Epithelial cell of proximal tubule (primary cell): ENCODE results near the gene MAP4K2. TPM values are rescaled to one million over a fixed set of nuclear protein-coding genes. Genes with fewer than 3 reads are reported as not detected.

Source experiments
- DNase-seq: peaks from one replicate; pipeline ENCODE4 v3.0.0-alpha.2; 2011; ENCODE audit warnings: low read depth
- H3K4me3 ChIP-seq: 2 replicates; pipeline ENCODE4 v1.5.1; 2011; ENCODE audit warnings: low read depth, mild to moderate bottlenecking, low read length
- total RNA-seq: library from RNA; depleted of rRNA; stranded (reverse); fragments of >200 nt; gene quantifications from 2 replicates; pipeline ENCODE4 v1.2.3, GENCODE V29; 2015
- TF ChIP-seq, protein P1 (sequence below): conservative IDR thresholded peaks from 2 replicates; pipeline ENCODE4 v1.5.1; 2012; ENCODE audit warnings: low read depth, mild to moderate bottlenecking, low read length

Gene MAP4K2
- total RNA-seq, 1 donor from 2014 or later, result 52.4 TPM

DNA sequence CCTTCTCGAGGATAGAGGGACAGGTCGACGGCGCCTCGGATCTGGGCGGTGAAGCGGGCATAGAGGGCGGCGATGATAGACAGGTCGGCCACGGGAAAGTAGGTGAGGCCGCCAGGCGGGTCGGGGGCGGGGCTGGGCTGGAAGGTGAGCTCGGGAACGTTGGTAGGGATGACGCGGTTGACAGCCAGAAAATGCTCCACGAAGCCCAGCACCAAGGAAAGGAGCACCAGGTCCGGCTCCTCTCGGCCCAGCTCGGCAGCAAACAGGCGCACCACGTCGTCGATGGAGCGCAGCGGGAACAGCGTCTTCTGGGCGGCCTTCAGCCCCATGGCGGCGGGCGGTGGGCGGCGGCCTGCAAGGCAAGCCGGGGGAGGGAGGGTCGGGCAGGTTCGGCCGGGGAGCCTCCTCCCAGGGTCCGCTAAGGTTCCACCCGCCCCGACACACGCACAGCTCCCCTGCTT, 6.8 kb upstream of the MAP4K2 start:
- TF ChIP-seq, protein P1, sequence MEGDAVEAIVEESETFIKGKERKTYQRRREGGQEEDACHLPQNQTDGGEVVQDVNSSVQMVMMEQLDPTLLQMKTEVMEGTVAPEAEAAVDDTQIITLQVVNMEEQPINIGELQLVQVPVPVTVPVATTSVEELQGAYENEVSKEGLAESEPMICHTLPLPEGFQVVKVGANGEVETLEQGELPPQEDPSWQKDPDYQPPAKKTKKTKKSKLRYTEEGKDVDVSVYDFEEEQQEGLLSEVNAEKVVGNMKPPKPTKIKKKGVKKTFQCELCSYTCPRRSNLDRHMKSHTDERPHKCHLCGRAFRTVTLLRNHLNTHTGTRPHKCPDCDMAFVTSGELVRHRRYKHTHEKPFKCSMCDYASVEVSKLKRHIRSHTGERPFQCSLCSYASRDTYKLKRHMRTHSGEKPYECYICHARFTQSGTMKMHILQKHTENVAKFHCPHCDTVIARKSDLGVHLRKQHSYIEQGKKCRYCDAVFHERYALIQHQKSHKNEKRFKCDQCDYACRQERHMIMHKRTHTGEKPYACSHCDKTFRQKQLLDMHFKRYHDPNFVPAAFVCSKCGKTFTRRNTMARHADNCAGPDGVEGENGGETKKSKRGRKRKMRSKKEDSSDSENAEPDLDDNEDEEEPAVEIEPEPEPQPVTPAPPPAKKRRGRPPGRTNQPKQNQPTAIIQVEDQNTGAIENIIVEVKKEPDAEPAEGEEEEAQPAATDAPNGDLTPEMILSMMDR, result no peak
- H3K4me3 ChIP-seq, result peak overlapping the region; percentile 97
- no peak for DNase-seq

DNA sequence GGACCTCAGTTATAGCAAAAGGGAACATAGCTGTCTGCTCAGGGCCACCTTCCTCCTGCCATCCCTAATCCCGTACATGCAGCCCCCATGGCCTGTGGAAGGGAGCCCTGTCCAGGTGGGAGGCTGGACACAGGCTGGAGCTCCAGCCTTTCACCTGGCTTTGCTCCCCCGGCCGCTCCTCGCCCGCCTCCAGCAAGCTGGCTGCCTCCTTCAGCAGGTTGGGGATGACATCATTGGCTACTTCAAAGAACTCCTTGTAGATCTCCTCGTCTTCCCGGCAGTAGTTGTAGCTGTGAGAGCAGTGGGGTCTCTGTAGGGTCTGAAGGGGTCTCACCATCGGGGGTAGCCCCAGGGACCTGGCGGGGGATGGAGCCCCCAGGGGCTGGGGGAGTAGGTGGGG, 2.5 kb upstream of the MAP4K2 start:
- TF ChIP-seq, protein P1, result no peak
- no peak overlapping the region for H3K4me3 ChIP-seq
- no peak for DNase-seq

DNA sequence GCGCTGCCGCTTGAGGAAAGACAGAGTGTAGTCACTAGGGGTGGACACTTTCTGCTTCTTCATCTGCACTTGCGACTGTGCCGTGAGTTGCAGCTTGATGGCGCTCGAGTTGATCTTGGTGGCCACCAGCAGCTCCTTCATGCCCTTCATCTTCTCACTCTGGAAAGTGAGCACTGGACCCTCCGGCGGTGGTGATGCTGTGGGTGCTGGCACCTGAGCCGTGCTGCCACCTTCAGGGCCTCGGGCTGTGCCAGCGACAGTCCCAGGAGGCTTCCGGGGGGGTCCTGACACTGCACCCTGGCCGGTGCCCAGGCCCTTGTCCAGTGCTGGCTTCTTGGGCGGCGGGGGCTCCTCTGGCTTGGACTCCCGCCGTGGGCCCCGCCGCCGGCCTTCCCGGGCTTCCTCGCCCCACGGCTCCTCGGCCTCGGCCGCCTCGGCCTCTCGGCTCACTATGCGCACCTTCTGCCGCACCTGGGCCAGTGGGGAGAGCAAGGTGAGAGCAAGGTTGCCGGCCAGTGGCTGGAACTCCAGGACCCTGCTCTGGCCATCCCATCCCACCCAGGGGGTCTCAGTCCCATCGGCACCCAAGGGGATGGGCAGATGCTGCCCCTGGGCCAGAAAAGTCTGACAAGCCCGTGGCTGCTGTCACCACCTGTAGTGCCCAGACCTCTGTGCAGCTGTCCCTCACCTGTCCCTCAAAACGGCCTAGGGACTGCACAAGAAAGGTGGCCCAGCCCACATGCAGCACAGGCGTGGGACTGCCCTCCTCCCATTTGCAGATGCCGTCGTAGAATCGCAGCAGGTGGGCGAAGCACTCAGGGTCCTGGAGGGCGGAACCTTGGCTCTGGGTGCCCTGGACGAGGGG, 1.6 kb upstream of the MAP4K2 start:
- H3K4me3 ChIP-seq, result no peak overlapping the region
- DNase-seq, result no peak
- TF ChIP-seq, protein P1, result no peak

DNA sequence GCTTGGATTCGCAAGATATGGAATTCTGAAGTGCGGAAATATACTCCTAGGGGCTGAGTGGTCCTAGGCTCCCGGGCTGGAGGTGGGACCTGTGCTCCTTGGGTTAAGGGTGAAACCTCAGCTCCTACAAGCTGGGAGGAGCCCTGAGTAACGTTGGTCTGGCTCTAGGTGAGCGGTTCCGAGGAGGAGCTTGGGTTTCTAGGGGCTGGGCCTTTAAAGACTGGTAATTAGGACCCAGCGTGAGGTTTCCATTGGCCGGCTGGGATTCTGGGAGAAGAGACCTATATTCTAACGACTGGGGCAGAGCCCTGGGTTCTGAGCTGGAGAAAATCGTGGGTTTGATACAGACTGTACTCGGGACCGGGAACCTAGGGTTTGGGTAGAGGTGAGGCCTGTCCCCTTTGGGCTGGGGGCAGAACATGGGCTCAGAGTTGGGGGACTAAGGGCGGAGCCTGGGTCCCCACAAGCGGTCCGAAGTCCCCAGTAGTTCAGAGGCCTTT, 882 bp upstream of the MAP4K2 start:
- TF ChIP-seq, protein P1, result no peak
- peak overlapping the region; percentile 80 for H3K4me3 ChIP-seq
- DNase-seq, result no peak

DNA sequence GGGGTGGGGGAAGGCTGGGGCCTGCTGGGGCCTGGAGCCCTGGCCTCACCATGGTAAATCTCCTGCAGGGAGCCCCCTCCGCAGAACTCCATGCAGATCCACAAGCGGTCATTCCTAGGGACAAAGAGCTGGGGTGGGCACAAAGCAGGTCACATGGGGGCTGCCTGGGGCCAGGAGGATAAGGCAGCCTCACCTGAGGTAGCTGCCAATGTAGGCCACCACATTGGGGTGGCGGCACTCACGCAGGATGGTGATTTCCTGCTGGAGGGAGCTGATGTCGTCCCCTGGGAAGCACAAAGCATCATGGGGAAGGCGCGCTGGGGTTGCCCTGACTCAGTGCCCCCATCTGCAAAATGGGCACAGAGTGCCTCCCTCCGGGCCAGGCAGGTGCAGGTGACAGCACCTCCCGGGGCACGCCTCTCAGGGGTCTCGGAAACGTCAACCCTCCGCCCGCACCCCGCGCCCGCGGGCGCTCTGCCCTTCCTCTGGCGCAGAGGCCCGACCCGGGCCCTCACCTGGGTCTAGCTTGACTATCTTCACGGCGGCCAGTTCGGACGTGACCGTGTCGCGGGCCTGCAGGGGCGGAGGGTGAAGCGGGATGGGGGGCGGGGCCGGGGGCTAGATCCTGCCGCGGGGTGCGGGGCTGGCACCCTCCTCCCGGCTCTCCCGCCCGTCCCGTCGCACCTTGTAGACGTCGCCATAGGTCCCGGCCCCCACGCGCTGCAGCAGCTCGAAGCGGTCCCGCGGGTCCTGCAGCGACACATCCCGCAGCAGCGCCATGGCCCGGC, 450 bp downstream of the MAP4K2 start:
- TF ChIP-seq, protein P1, result no peak
- H3K4me3 ChIP-seq, result peak overlapping the region; percentile 53
- no peak for DNase-seq

DNA sequence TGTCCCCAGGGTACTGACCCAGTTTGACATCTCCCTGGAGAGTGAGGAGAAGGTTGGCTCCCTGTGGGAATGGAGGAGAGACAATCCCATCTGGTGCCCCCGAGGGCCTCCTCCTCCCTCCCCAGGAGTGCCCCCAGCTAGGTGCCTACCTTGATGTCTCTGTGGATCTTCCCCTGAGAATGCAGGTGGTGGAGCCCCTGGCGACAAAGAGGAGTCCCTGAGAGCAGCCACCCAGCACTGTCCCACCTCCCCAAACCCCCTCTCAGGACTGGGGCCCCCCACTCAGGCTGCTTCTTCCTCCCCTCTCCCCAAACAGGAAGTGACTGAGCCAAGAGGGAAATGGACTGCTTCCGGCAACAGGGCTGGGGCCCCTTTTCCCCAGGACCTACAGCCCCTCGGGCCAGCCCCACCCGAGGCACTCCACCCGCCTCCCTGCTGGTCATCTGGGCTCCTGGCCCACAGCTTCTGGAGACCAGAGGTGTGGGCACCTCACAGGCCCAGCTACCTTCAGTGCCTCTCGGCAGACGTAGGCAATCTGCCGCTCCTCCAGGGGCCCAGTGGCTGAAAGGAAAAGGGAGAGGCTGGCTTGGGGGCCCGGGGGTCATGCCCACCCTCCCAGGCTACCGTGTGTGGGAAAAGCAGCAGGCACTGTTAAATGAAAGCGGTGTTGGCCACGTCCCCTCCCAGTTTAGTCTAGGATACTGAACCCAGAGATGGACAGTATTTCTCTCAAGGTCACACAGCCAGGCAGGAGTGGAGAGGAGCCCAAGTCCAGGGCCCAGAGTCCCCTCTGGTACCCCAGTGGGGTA, 1.2 kb downstream of the MAP4K2 start:
- TF ChIP-seq, protein P1, result no peak
- no peak overlapping the region for H3K4me3 ChIP-seq
- no peak for DNase-seq
